PFSK-1 (cell line): ENCODE measurements around the gene SCRT2.

ENCODE experiments used
- POLR2AphosphoS5 ChIP-seq: IDR thresholded peaks from 2 replicates; pipeline ENCODE4 v1.6.1; 2012; ENCODE audit warnings: low read depth, mild to moderate bottlenecking, control low read depth, low read length, moderate library complexity
- TAF1 ChIP-seq: IDR thresholded peaks from 2 replicates; pipeline ENCODE4 v1.6.1; 2012; ENCODE audit warnings: low read length, control low read depth, borderline replicate concordance; ENCODE audit not compliant: insufficient read depth

GRCh38 chr20:706366-706885, 30.8 kb upstream of the SCRT2 start:
- TF ChIP-seq POLR2AphosphoS5 = no peak
- TF ChIP-seq TAF1 = no peak
